Inflammatory macrophage treated with lipopolysaccharide for 4 hours (primary cell): Measurements from ENCODE around the gene CBLB.

Source experiments
- DNase-seq: peaks from one replicate; pipeline ENCODE4 v3.0.0-alpha.2; 2020

CBLB gene

GRCh38 chr3:105611304-105612192 is 257.3 kb downstream of the CBLB start:
- DNase-seq: no peak

GRCh38 chr3:105610473-105610872 is 258.3 kb downstream of the CBLB start:
- DNase-seq: no peak

- no peak for DNase-seq
Measured at GRCh38 chr3:105608623-105609022, 260.2 kb downstream of the CBLB start.

- DNase-seq: no peak
Measured at GRCh38 chr3:105606016-105606415, 262.8 kb downstream of the CBLB start.
